ENCODE measurements around the gene DAPP1. TPM values are rescaled to one million over a fixed set of nuclear protein-coding genes. Genes with fewer than 3 reads are reported as not detected.

DAPP1 gene
- total and polyA plus RNA-seq, 2 of the 8 experiments (the other 6 are each of a cell fraction or from before 2014, with no cell fraction given) = not detected

DNA sequence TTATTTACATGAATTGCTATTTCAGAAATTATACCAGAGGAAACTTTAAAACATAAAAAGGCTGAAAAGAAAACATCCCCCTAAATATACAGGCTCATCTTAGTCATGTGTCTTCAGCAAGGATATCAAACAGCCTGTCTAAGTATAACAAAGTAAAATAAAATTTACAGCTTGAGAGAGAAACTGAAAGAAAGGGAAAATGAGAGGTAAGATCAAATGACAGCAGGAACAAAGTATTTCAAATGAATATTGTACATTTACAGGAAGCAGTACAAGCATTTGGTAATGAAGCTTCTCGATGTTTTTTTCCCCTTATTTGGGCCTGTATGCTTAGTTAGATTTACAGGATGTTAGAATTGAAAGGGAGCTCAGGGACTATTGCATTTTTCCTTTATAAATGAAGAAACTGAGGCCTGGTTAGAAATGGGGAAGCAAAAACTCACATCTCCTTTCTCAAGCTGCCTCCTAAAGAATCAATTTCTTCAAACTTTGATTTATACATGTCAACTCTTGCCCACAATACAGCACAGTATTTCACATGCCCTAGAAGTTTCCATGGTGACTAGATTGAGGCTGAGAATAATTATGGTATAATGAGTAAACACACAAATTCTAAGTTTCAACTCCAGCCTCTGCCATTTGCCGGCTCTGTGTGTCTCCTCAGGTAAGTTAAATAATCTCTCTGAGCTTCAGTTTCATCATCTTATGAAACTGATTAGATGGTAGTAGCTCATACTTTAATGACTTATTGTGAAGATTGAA, 29.3 kb downstream of the DAPP1 start (continued):
- no peak for TF ChIP-seq TAF7 (optimal IDR thresholded peaks at IDR 0.05; ENCODE audit: borderline replicate concordance, low read depth, low read length)

Data from H1 (cell line).